ENCODE measurements around the gene NSUN2. TPM values are rescaled to one million over a fixed set of nuclear protein-coding genes. Genes with fewer than 3 reads are reported as not detected.

Gene NSUN2
- total and polyA plus RNA-seq, 7 experiments from 2014 or later, result 25.4 to 87.2 (median 60.1) TPM

DNA sequence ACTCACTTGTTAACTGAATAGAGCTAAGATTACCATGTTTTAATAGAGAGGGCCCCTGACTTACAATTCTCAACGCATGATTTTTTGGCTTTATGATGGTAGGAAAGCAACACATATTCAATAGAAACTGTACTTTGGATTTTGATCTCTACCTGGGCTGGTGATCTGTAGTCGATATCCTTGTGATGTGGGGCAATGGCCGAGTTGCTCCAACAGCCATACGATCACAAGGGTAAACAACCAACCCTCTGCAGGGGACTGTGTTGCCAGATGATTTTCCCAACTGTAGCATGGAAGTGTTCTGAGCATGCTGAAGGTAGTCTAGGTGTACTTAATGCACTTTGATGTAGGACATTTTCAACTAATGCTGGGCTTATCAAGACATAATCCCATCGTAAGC lies 36.5 kb downstream of the NSUN2 start:
- H3K9me3 ChIP-seq (ENCODE audit: control insufficient read depth in 2 of 3, low read length in 3 of 3), result no peaks in the 10 kb centered on the region
- H3K27me3 ChIP-seq (ENCODE audit: control insufficient read depth in 2 of 2, insufficient read depth in 2 of 2, low read length in 2 of 2), result no peaks in the 10 kb centered on the region
- H3K4me1 ChIP-seq (ENCODE audit: control insufficient read depth in 2 of 2, insufficient read depth in 2 of 2, low read length in 2 of 2), result no peaks in the 10 kb centered on the region
- ATAC-seq, result no peak
- Mint-ChIP-seq H3K36me3 (peaks cover 13 to 58% (median 31%) of the 10 kb centered on the region in 5 donors), H3K9me3 (no peaks in the 10 kb centered on the region), H3K4me1 (peaks cover 0 to 2% (median 0%) of the 10 kb centered on the region in 7 donors), H3K27me3 (peaks cover 0 to 3% (median 0%) of the 10 kb centered on the region in 5 donors), H3K27ac (no peak overlapping the region), H3K4me3 (no peak overlapping the region)
- no peak overlapping the region for H3K27ac ChIP-seq (ENCODE audit: low read depth, low read length)
- no peak for DNase-seq
- peaks cover 0 to 38% (median 8%) of the 10 kb centered on the region in 3 experiments for H3K36me3 ChIP-seq (ENCODE audit: control insufficient read depth in 2 of 3, insufficient read depth in 3 of 3, low read length in 3 of 3)
- intact Hi-C loops (cut with micrococcal nuclease), result no loop called here
- CTCF ChIA-PET, result no interaction called here
- H3K4me3 ChIP-seq (ENCODE audit: low read length), result no peak overlapping the region
- POLR2A ChIA-PET, result no interaction called here

DNA sequence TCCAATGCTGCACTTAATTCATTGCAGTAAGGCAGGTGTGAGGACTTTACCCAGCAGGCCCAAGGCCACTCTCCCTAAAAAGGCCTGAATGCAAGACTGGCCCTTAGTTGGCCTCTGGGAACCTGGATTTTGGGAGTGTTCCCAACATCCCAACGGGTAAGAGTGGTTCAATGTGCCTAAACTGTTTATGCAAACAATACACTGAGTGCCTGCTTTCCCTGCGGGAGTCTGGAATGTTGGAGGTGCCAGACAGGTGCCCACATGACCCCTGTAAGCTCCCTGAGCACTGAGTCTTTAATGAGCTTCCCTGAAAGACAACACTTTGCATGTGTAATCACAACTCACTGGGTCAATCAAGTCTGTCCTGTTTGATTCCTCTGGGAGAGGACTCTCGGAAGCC lies 37.4 kb downstream of the NSUN2 start:
- POLR2A ChIA-PET, result no interaction called here
- Histone ChIP-seq H3K4me3 (ENCODE audit: low read length) (no peak overlapping the region), H3K9me3 (ENCODE audit: control insufficient read depth in 2 of 3, low read length in 3 of 3) (no peaks in the 10 kb centered on the region), H3K36me3 (ENCODE audit: control insufficient read depth in 2 of 3, insufficient read depth in 3 of 3, low read length in 3 of 3) (peaks cover 0 to 28% (median 4%) of the 10 kb centered on the region in 3 experiments), H3K4me1 (ENCODE audit: control insufficient read depth in 2 of 2, insufficient read depth in 2 of 2, low read length in 2 of 2) (no peaks in the 10 kb centered on the region), H3K27ac (ENCODE audit: low read depth, low read length) (no peak overlapping the region), H3K27me3 (ENCODE audit: control insufficient read depth in 2 of 2, insufficient read depth in 2 of 2, low read length in 2 of 2) (no peaks in the 10 kb centered on the region)
- Mint-ChIP-seq H3K9me3 (no peaks in the 10 kb centered on the region), H3K4me3 (no peak overlapping the region), H3K36me3 (peaks cover 6 to 48% (median 31%) of the 10 kb centered on the region in 5 donors), H3K27ac (no peak overlapping the region), H3K4me1 (peaks cover 0 to 2% (median 0%) of the 10 kb centered on the region in 7 donors), H3K27me3 (peaks cover 0 to 6% (median 0%) of the 10 kb centered on the region in 5 donors)
- no peak for ATAC-seq
- intact Hi-C loops (cut with micrococcal nuclease), result no loop called here
- CTCF ChIA-PET, result no interaction called here
- no peak for DNase-seq

DNA sequence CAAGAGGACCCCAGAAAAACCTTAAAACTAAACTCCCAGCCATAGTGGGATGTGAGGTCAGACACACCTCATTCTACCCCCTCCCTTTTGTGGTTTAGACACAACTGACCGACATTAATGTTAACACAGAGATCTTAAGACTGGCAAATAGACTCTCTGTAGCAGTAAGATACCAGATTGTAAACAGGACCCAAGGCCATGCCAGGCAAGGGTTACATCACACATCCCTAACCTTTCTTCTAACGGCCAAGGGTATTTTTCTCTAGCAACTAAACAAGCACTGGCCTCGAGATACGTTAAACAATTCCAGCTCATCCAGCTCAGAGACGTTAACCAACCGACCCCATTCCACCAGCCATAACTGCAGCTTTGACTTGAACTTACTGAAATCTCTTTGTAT lies 38.8 kb downstream of the NSUN2 start:
- H3K4me1 Mint-ChIP-seq, result peaks cover 0 to 2% (median 0%) of the 10 kb centered on the region in 7 donors
- no peaks in the 10 kb centered on the region for H3K9me3 Mint-ChIP-seq
- Histone ChIP-seq H3K27me3 (ENCODE audit: control insufficient read depth in 2 of 2, insufficient read depth in 2 of 2, low read length in 2 of 2) (no peaks in the 10 kb centered on the region), H3K36me3 (ENCODE audit: control insufficient read depth in 2 of 3, insufficient read depth in 3 of 3, low read length in 3 of 3) (peaks cover 0 to 18% (median 4%) of the 10 kb centered on the region in 3 experiments), H3K4me1 (ENCODE audit: control insufficient read depth in 2 of 2, insufficient read depth in 2 of 2, low read length in 2 of 2) (no peaks in the 10 kb centered on the region), H3K27ac (ENCODE audit: low read depth, low read length) (no peak overlapping the region), H3K9me3 (ENCODE audit: control insufficient read depth in 2 of 3, low read length in 3 of 3) (no peaks in the 10 kb centered on the region), H3K4me3 (ENCODE audit: low read length) (no peak overlapping the region)
- intact Hi-C loops (cut with micrococcal nuclease), result no loop called here
- ChIA-PET POLR2A (no interaction called here), CTCF (no interaction called here)
- peaks cover 4 to 38% (median 26%) of the 10 kb centered on the region in 5 donors for H3K36me3 Mint-ChIP-seq
- ATAC-seq (no peak), DNase-seq (no peak)
- H3K27me3 Mint-ChIP-seq, result peaks cover 0 to 17% (median 3%) of the 10 kb centered on the region in 5 donors
- no peak overlapping the region for H3K4me3 Mint-ChIP-seq
- no peak overlapping the region for H3K27ac Mint-ChIP-seq

DNA sequence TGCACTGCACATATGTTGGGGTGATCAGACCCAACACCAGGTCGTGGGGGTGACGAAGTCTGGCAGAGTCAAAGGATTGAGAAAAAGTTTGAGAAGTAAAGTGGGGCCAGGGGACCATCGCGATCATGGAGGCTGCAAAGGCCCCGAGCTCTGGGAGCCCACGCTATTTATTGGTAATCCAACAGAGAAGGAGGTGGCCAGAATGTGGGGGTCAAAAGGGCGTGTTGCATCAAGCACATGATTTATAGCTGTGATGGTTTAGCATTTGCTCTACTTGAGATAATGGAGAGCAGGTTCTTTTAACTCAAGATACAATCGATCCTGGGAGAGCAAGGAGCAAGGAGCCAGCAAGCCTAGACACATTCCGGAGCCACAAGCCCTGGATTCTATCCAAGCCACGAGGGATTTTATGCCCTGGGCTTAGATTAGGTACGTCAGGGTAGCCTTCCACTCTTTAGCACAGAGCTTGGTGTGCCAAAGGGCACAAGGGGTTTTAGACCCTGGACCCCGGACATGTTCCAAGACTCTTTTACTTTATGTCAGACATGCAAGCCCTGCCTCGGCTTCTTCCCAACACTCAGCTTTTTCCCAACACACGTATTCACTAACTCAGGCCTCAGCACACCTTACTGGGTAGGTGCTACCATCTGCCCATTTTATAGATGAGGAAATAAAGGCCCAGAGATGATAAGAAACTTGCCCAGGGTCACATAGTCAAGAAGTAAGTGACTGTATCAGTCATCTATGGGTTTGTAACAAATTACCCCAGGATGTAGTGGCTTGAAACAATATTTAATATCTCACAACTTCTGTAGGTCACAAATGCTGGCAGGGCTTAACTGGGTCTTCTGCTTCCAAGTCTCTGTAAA lies 39.5 kb downstream of the NSUN2 start:
- Histone ChIP-seq H3K27me3 (ENCODE audit: control insufficient read depth in 2 of 2, insufficient read depth in 2 of 2, low read length in 2 of 2) (no peaks in the 10 kb centered on the region), H3K4me1 (ENCODE audit: control insufficient read depth in 2 of 2, insufficient read depth in 2 of 2, low read length in 2 of 2) (no peaks in the 10 kb centered on the region), H3K4me3 (ENCODE audit: low read length) (no peak overlapping the region), H3K36me3 (ENCODE audit: control insufficient read depth in 2 of 3, insufficient read depth in 3 of 3, low read length in 3 of 3) (peaks cover 0 to 13% (median 0%) of the 10 kb centered on the region in 3 experiments), H3K27ac (ENCODE audit: low read depth, low read length) (no peak overlapping the region), H3K9me3 (ENCODE audit: control insufficient read depth in 2 of 3, low read length in 3 of 3) (no peaks in the 10 kb centered on the region)
- Mint-ChIP-seq H3K27me3 (peaks cover 0 to 22% (median 3%) of the 10 kb centered on the region in 5 donors), H3K4me3 (no peak overlapping the region), H3K4me1 (peaks cover 0 to 2% (median 0%) of the 10 kb centered on the region in 7 donors), H3K9me3 (no peaks in the 10 kb centered on the region), H3K36me3 (peaks cover 0 to 31% (median 20%) of the 10 kb centered on the region in 5 donors), H3K27ac (no peak overlapping the region)
- intact Hi-C loops (cut with micrococcal nuclease), result no loop called here
- ChIA-PET POLR2A (no interaction called here), CTCF (no interaction called here)
- ATAC-seq (no peak), DNase-seq (no peak)

DNA sequence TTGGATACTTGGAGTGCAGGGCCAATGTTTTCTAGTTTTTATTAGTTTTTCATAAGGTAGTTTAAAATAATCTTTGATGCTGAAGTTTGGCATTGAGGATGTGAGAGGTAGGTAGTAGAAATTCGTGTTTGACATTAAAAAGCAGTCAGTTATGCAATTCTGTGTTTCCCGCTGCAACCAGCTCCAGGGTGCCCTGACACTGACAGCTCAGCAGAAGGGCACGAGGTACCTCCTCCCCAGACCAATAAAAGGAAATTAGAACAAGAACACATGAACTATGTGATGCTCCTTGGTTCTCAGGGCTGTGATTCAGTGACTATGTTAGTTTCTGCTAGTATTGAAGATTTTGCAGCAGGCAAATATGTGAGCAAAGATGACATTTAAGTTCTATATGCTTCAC lies 40.2 kb downstream of the NSUN2 start:
- intact Hi-C loops (cut with micrococcal nuclease), result no loop called here
- peaks cover 0 to 23% (median 3%) of the 10 kb centered on the region in 5 donors for H3K27me3 Mint-ChIP-seq
- no peak for DNase-seq
- no peak overlapping the region for H3K4me3 ChIP-seq (ENCODE audit: low read length)
- no peaks in the 10 kb centered on the region for H3K27me3 ChIP-seq (ENCODE audit: control insufficient read depth in 2 of 2, insufficient read depth in 2 of 2, low read length in 2 of 2)
- no peak for ATAC-seq
- no peaks in the 10 kb centered on the region for H3K4me1 ChIP-seq (ENCODE audit: control insufficient read depth in 2 of 2, insufficient read depth in 2 of 2, low read length in 2 of 2)
- H3K9me3 ChIP-seq (ENCODE audit: control insufficient read depth in 2 of 3, low read length in 3 of 3), result no peaks in the 10 kb centered on the region
- H3K4me1 Mint-ChIP-seq, result peaks cover 0 to 2% (median 0%) of the 10 kb centered on the region in 7 donors
- ChIA-PET CTCF (no interaction called here), POLR2A (no interaction called here)
- no peak overlapping the region for H3K27ac ChIP-seq (ENCODE audit: low read depth, low read length)
- H3K9me3 Mint-ChIP-seq, result no peaks in the 10 kb centered on the region
- peaks cover 0 to 23% (median 17%) of the 10 kb centered on the region in 5 donors for H3K36me3 Mint-ChIP-seq
- peaks cover 0 to 6% (median 0%) of the 10 kb centered on the region in 3 experiments for H3K36me3 ChIP-seq (ENCODE audit: control insufficient read depth in 2 of 3, insufficient read depth in 3 of 3, low read length in 3 of 3)
- no peak overlapping the region for H3K4me3 Mint-ChIP-seq
- no peak overlapping the region for H3K27ac Mint-ChIP-seq

DNA sequence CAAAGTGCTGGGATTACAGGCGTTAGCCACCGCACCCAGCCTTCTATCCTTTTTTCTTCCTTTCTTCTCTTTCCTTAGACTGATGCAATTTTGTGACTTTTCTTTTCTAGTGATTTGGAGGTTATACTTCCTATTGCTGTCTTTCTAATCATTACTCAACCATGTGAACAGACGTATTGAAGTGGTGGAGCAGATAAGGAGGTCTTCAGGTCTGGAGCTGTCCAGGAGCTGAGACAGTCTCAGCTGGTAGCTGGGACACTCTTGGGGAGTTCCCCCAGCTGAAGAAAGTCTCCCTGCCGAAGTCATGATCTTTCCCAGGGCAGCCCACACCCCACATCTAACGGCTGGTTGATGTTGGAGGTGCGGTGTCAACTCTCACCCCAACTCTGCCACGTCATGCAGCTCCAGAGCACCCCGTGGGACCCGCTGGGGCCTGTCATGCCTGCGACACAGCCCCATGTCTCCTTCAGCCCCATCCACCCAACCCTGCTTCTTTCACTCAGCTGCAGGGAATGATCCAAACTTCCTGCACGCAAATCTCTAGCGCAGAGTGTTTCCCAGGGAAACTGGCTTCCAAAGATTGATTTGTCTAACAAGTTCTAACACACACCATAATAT lies 41.1 kb downstream of the NSUN2 start:
- Histone ChIP-seq H3K4me1 (ENCODE audit: control insufficient read depth in 2 of 2, insufficient read depth in 2 of 2, low read length in 2 of 2) (no peaks in the 10 kb centered on the region), H3K27me3 (ENCODE audit: control insufficient read depth in 2 of 2, insufficient read depth in 2 of 2, low read length in 2 of 2) (no peaks in the 10 kb centered on the region), H3K36me3 (ENCODE audit: control insufficient read depth in 2 of 3, insufficient read depth in 3 of 3, low read length in 3 of 3) (no peaks in the 10 kb centered on the region), H3K4me3 (ENCODE audit: low read length) (no peak overlapping the region), H3K27ac (ENCODE audit: low read depth, low read length) (no peak overlapping the region), H3K9me3 (ENCODE audit: control insufficient read depth in 2 of 3, low read length in 3 of 3) (no peaks in the 10 kb centered on the region)
- intact Hi-C loops (cut with micrococcal nuclease), result no loop called here
- H3K36me3 Mint-ChIP-seq, result peaks cover 0 to 15% (median 9%) of the 10 kb centered on the region in 5 donors
- POLR2A ChIA-PET, result no interaction called here
- ATAC-seq (no peak), DNase-seq (no peak)
- H3K4me1 Mint-ChIP-seq, result peaks cover 0 to 2% (median 0%) of the 10 kb centered on the region in 7 donors
- no peak overlapping the region for H3K4me3 Mint-ChIP-seq
- no peaks in the 10 kb centered on the region for H3K9me3 Mint-ChIP-seq
- CTCF ChIA-PET, result interaction anchor here (0.7 kb wide), 1 partner anchor 141 kb away, joined by 3 read pairs; no protein-coding TSS in a partner anchor
- H3K27ac Mint-ChIP-seq, result no peak overlapping the region
- peaks cover 0 to 24% (median 5%) of the 10 kb centered on the region in 5 donors for H3K27me3 Mint-ChIP-seq
